Activated CD4-positive, alpha-beta memory T cell treated with anti-CD3 and anti-CD28 coated beads, Interleukin-2, amount 10 ng/mL, durations not matched to agents 7 days and 5 days (primary cell): ENCODE measurements around the gene TNS3. TPM values are rescaled to one million over a fixed set of nuclear protein-coding genes. Genes with fewer than 3 reads are reported as not detected.
"Not testable (repeated sequence)": the region's sequence is repeated elsewhere in the genome, so short reads cannot be mapped to it uniquely, and the experiment has no call there.

Experiments used
- CTCF ChIA-PET: fragments of 350-600 bp; sonication (Branson Sonifier 250); formaldehyde crosslinking; loops from one replicate; lab custom pipeline; 2021; ENCODE audit warnings: antibody characterized with exemption, inconsistent platforms; lab: Charles Lee
- POLR2A ChIA-PET: fragments of 350-600 bp; sonication (Branson Sonifier 250); formaldehyde crosslinking; loops from one replicate; lab custom pipeline; 2021; ENCODE audit warnings: antibody characterized with exemption; lab: Charles Lee
- DNase-seq: peaks from one replicate; pipeline ENCODE4 v3.0.0-alpha.2; 2020
- H3K27ac Mint-ChIP-seq: one replicate; pipeline ENCODE4 v1.8.0; 2021; ENCODE audit warnings: mild to moderate bottlenecking, mixed read lengths
- H3K27me3 Mint-ChIP-seq: one replicate; pipeline ENCODE4 v1.8.0; 2021; ENCODE audit warnings: mixed read lengths
- H3K36me3 Mint-ChIP-seq: one replicate; pipeline ENCODE4 v1.8.0; 2021; ENCODE audit warnings: low read depth, mixed read lengths
- H3K4me1 Mint-ChIP-seq: one replicate; pipeline ENCODE4 v1.8.0; 2021; ENCODE audit warnings: mixed read lengths
- H3K4me3 Mint-ChIP-seq: one replicate; pipeline ENCODE4 v1.8.0; 2021; ENCODE audit warnings: mild to moderate bottlenecking, mixed read lengths
- H3K9me3 Mint-ChIP-seq: one replicate; pipeline ENCODE4 v1.8.0; 2021; ENCODE audit warnings: mixed read lengths
- total RNA-seq, 2 experiments: library from RNA; stranded (reverse); gene quantifications; one replicate each; pipeline ENCODE4 v1.2.3, GENCODE V29; 2021

The TNS3 gene
- total RNA-seq, 2 experiments from 2014 or later = 0.15 to 0.18 TPM

GRCh38 chr7:47544416-47544815, 37.5 kb downstream of the TNS3 start:
- no peak for DNase-seq
- no peaks in the 10 kb centered on the region for H3K4me1 Mint-ChIP-seq
- H3K36me3 Mint-ChIP-seq = no peaks in the 10 kb centered on the region
- no peak overlapping the region for H3K27ac Mint-ChIP-seq
- H3K27me3 Mint-ChIP-seq = no peaks in the 10 kb centered on the region
- CTCF ChIA-PET = no interaction called here
- H3K9me3 Mint-ChIP-seq = no peaks in the 10 kb centered on the region
- POLR2A ChIA-PET = no interaction called here
- no peak overlapping the region for H3K4me3 Mint-ChIP-seq

- no peaks in the 10 kb centered on the region for H3K27me3 Mint-ChIP-seq
- POLR2A ChIA-PET = no interaction called here
- H3K9me3 Mint-ChIP-seq = no peaks in the 10 kb centered on the region
- no peaks in the 10 kb centered on the region for H3K4me1 Mint-ChIP-seq
- H3K36me3 Mint-ChIP-seq = no peaks in the 10 kb centered on the region
- H3K27ac Mint-ChIP-seq = no peak overlapping the region
- CTCF ChIA-PET = no interaction called here
- no peak overlapping the region for H3K4me3 Mint-ChIP-seq
- no peak for DNase-seq
Observed at GRCh38 chr7:47543714-47544113, 38.2 kb downstream of the TNS3 start.

GRCh38 chr7:47543056-47543455, 38.9 kb downstream of the TNS3 start:
- ChIA-PET CTCF (no interaction called here), POLR2A (no interaction called here)
- H3K4me3 Mint-ChIP-seq = no peak overlapping the region
- H3K36me3 Mint-ChIP-seq = no peaks in the 10 kb centered on the region
- H3K4me1 Mint-ChIP-seq = no peaks in the 10 kb centered on the region
- H3K27ac Mint-ChIP-seq = no peak overlapping the region
- no peak for DNase-seq
- H3K9me3 Mint-ChIP-seq = no peaks in the 10 kb centered on the region
- H3K27me3 Mint-ChIP-seq = no peaks in the 10 kb centered on the region

DNA sequence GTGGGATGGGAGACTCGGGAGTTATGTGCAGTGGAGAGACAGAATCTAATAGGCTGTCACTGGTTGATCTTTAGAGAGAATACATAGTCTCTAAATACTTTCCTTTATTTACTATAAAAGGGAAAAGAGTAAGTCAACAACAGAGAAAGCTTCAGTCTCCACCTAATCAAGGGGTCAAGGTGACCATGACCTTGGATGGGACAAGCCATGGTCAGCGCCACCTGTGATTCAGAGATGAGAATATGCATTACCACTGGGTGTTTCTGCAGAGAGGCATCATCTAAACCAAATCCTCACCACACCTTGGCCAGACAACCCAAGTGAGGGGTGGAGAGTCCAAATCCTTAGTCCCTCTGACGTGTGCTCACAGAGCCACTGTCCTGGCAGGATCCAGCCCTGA, 39.9 kb downstream of the TNS3 start:
- peaks cover 1% of the 10 kb centered on the region for H3K27me3 Mint-ChIP-seq
- H3K4me3 Mint-ChIP-seq = no peak overlapping the region
- H3K4me1 Mint-ChIP-seq = no peaks in the 10 kb centered on the region
- H3K27ac Mint-ChIP-seq = no peak overlapping the region
- H3K9me3 Mint-ChIP-seq = no peaks in the 10 kb centered on the region
- DNase-seq = no peak
- ChIA-PET POLR2A (no interaction called here), CTCF (no interaction called here)
- no peaks in the 10 kb centered on the region for H3K36me3 Mint-ChIP-seq

DNA sequence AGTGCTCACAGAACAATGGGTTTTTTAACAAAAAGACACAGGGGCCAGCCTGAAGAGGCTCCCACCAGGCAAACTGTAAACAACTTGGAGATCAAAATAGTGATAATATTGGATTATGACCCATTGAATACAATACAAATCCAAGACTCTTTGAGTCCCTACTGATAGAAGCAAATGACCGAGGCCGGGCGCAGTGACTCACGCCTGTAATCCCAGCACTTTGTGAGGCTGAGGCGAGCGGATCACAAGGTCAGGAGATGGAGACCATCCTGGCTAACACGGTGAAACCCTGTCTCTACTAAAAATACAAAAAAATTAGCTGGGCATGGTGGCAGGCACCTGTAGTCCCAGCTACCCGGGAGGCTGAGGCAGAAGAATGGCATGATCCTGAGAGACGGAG, 40.4 kb downstream of the TNS3 start:
- H3K9me3 Mint-ChIP-seq, H3K4me1 Mint-ChIP-seq, H3K27me3 Mint-ChIP-seq, H3K36me3 Mint-ChIP-seq, POLR2A ChIA-PET, DNase-seq, H3K27ac Mint-ChIP-seq, H3K4me3 Mint-ChIP-seq, CTCF ChIA-PET: not testable (repeated sequence)

DNA sequence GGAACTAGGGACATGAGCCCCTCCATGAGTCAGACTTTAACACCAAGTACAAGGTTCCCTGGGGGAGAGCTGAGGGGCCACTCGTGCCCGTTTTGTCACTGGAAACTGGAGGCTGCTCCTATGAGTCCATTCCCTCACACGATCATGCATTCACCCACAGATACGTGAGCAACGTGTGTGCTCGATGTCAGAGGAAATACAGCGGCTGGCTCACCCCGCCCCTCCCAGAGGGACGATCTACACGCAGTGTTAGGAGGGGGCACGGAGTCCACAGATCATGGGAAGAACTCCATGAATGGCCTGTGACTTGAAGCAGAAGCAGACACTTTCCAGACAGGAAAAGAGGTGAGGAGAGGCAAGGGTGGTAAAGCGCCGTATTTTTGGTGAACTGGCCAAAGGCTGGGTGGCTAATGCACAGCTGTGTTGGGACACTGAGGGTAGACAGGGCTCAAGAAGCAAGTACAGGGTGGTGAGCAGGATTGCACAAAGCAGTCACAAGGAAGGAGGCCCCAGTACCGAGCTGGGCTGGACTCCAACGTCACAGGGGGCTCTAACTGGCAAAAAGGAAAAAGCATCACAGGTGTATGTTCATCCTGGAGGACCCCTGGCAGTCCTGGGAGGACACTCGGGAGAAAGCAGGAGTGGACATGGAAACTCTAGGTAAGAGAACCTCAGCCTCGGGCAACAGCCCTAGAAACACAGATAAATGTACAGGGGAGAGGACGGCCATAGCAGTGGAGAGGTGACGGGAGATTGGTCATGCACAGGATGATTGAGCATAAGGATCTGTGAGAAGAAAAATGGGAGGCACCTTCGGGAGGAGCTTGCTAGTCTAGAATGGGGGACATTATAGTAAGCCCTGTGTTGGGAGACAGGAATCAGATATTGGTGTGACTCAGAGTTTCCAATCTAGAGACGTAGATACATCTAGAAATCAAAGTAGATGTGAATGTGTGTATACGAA, 41.2 kb downstream of the TNS3 start:
- Mint-ChIP-seq H3K27ac (no peak overlapping the region), H3K36me3 (no peaks in the 10 kb centered on the region), H3K27me3 (peaks cover 1% of the 10 kb centered on the region), H3K4me1 (no peaks in the 10 kb centered on the region), H3K9me3 (no peaks in the 10 kb centered on the region), H3K4me3 (no peak overlapping the region)
- no peak for DNase-seq
- ChIA-PET POLR2A (no interaction called here), CTCF (no interaction called here)

- H3K36me3 Mint-ChIP-seq = no peaks in the 10 kb centered on the region
- ChIA-PET CTCF (no interaction called here), POLR2A (no interaction called here)
- no peak overlapping the region for H3K4me3 Mint-ChIP-seq
- H3K9me3 Mint-ChIP-seq = no peaks in the 10 kb centered on the region
- H3K27ac Mint-ChIP-seq = no peak overlapping the region
- no peak for DNase-seq
- peaks cover 1% of the 10 kb centered on the region for H3K27me3 Mint-ChIP-seq
- H3K4me1 Mint-ChIP-seq = no peaks in the 10 kb centered on the region
Observed at GRCh38 chr7:47540053-47540386, 41.9 kb downstream of the TNS3 start.

DNA sequence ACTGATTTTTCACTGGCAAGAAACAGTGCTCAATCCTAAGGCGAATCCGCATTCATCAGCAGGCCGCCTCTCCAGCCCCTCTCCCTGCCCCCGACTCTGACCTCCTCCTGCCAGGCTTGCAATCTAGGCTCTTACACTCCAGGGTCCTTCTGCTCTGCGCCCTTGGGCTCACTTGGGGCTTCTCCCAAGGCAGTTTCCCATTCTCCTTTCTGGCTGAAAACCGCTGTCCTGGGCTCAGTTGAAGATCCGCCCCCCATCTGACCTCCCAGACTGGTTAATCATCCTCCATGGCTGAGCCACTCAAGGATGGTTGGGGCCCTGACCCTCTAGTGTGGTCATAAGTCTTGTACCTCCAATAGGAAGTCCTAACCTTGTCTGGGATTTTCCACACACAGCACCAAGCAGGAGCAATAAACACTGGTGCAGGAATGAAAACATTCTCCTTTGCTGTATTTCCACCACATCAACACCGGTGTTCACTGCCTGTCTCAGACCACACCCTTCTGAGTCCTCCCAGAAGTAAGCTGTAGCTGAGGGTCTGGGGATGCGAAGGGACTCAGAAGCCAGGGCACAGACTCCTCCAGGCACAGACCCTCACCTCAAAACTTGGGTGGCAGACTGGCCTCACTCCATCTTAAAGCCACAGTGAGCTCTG, 42.4 kb downstream of the TNS3 start:
- POLR2A ChIA-PET = no interaction called here
- no peaks in the 10 kb centered on the region for H3K4me1 Mint-ChIP-seq
- H3K27ac Mint-ChIP-seq = no peak overlapping the region
- CTCF ChIA-PET = no interaction called here
- no peaks in the 10 kb centered on the region for H3K36me3 Mint-ChIP-seq
- no peaks in the 10 kb centered on the region for H3K9me3 Mint-ChIP-seq
- peaks cover 1% of the 10 kb centered on the region for H3K27me3 Mint-ChIP-seq
- H3K4me3 Mint-ChIP-seq = no peak overlapping the region
- no peak for DNase-seq

DNA sequence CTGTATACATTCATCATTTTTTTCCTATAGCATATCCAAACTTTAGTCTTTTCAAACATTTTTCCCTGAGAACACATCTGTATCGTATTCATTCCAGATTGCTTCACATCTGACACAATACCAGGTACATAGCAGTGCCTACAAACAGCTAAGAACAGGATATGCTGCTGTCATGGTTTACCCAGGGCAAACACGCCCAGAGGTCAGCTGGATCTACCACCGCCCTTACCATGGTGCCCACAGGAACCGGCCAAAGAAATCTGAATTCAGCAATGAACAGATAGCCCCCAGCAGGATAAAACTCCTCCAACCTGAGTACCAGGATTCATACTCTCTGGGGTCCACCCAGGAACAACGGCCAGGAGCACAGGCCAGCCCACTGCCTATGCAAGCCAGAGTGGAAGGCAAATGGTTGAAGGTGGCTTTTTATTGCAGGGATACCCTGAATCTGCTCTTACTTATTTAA, 43.0 kb downstream of the TNS3 start:
- POLR2A ChIA-PET = no interaction called here
- Mint-ChIP-seq H3K9me3 (no peaks in the 10 kb centered on the region), H3K36me3 (no peaks in the 10 kb centered on the region), H3K27me3 (peaks cover 1% of the 10 kb centered on the region), H3K4me1 (no peaks in the 10 kb centered on the region), H3K27ac (no peak overlapping the region), H3K4me3 (no peak overlapping the region)
- CTCF ChIA-PET = no interaction called here
- DNase-seq = no peak

- H3K27me3 Mint-ChIP-seq = peaks cover 1% of the 10 kb centered on the region
- POLR2A ChIA-PET = no interaction called here
Observed at GRCh38 chr7:47537716-47538675, 43.9 kb downstream of the TNS3 start.

DNA sequence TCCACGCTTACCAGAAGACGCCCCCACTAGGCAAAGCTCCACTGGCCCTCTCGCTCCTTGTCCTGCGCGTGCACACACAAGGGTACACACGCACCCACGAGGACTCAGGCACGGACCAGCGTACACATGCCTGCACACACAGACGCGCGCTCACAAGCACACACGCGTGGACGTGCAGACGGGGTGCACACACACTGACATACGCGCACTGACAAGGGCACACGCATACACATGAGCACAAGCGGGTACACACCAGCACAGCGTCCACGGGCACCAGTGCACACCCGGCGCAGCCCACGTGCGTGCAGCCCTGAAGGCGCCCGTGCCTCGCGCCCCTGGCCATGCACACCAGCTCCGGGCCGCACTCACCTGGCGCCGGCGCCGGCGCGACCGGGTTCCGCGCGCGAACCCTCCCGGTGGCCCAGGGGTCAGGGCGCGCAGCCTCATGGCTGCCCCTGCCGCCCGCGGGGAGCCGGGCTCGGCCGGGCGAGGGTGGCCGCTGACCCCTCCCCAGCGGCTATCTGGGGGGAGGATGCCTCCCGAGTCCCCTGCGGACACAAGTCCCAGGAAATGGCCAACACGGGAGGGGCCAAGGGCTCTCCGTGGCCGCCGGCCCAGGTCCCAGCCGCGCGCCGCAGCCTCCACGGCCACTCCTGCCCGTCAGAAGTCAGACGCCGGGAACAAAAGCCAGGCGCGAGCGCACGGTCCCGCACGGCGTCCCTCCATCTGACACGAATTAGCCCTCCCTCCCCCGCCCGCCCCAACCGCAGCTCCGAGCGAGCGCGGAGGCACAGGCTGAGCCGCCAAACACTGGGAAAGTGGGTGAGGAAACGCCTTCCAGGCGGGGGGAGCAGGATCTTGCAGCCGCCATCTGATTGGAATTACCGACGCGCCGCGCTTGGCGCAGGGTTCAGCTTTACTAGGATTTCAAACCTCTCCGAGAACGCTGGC, 45.0 kb downstream of the TNS3 start:
- H3K36me3 Mint-ChIP-seq = no peaks in the 10 kb centered on the region
- peaks cover 1% of the 10 kb centered on the region for H3K27me3 Mint-ChIP-seq
- POLR2A ChIA-PET = no interaction called here
- no peak for DNase-seq
- H3K9me3 Mint-ChIP-seq = no peaks in the 10 kb centered on the region
- H3K4me1 Mint-ChIP-seq = no peaks in the 10 kb centered on the region
- no peak overlapping the region for H3K27ac Mint-ChIP-seq
- no peak overlapping the region for H3K4me3 Mint-ChIP-seq
- CTCF ChIA-PET = no interaction called here

More at GRCh38 chr7:47537716-47538675, 43.9 kb downstream of the TNS3 start:
- Mint-ChIP-seq H3K9me3 (no peaks in the 10 kb centered on the region), H3K4me1 (no peaks in the 10 kb centered on the region), H3K4me3 (no peak overlapping the region), H3K27ac (no peak overlapping the region), H3K36me3 (no peaks in the 10 kb centered on the region)
- DNase-seq = no peak
- CTCF ChIA-PET = no interaction called here
